RWPE2 (cell line): ENCODE data around the gene VDR.
A peak's percentile ranks its signal among the peaks of the same experiment; 100 is the strongest.

ENCODE experiments used
- ATAC-seq: fragments of 200-7000 bp; cut with Tn5 transposase; 3 replicates; pipeline ENCODE4 v1.9.1; 2021; ENCODE audit warnings: low read depth
- DNase-seq: peaks from one replicate; pipeline ENCODE4 v3.0.0-alpha.2; 2020; ENCODE audit warnings: low spot score
- H3K27ac ChIP-seq: fragments of 450-650 bp; 2 replicates; pipeline ENCODE4 v1.5.1; 2017; ENCODE audit warnings: mild to moderate bottlenecking; ENCODE audit not compliant: poor library complexity, severe bottlenecking
- H3K27me3 ChIP-seq: fragments of 250-450 bp; sonication (Bioruptor Pico); 2 replicates; pipeline ENCODE4 v1.5.1; 2021; ENCODE audit warnings: mild to moderate bottlenecking, moderate library complexity; ENCODE audit not compliant: insufficient read depth, poor library complexity, severe bottlenecking
- H3K36me3 ChIP-seq: fragments of 250-450 bp; sonication (Bioruptor Pico); 2 replicates; pipeline ENCODE4 v1.5.1; 2020; ENCODE audit warnings: low read depth, mild to moderate bottlenecking, moderate library complexity
- H3K4me1 ChIP-seq: fragments of 250-450 bp; sonication (Bioruptor Pico); 2 replicates; pipeline ENCODE4 v1.5.1; 2021; ENCODE audit warnings: mild to moderate bottlenecking, moderate library complexity; ENCODE audit not compliant: insufficient read depth, poor library complexity, severe bottlenecking
- H3K4me3 ChIP-seq: fragments of 250-450 bp; sonication (Bioruptor Pico); 2 replicates; pipeline ENCODE4 v1.5.1; 2021; ENCODE audit warnings: mild to moderate bottlenecking, moderate library complexity; ENCODE audit not compliant: severe bottlenecking
- H3K9me3 ChIP-seq: fragments of 250-450 bp; sonication (Bioruptor Pico); 2 replicates; pipeline ENCODE4 v1.5.1; 2021; ENCODE audit warnings: mild to moderate bottlenecking, moderate library complexity; ENCODE audit not compliant: severe bottlenecking
- TF ChIP-seq, protein P1 (sequence below): fragments of 450-650 bp; IDR thresholded peaks from one replicate; pipeline ENCODE4 v1.5.1; 2017; ENCODE audit warnings: mild to moderate bottlenecking, moderate library complexity; ENCODE audit not compliant: poor library complexity, severe bottlenecking

The VDR gene

DNA sequence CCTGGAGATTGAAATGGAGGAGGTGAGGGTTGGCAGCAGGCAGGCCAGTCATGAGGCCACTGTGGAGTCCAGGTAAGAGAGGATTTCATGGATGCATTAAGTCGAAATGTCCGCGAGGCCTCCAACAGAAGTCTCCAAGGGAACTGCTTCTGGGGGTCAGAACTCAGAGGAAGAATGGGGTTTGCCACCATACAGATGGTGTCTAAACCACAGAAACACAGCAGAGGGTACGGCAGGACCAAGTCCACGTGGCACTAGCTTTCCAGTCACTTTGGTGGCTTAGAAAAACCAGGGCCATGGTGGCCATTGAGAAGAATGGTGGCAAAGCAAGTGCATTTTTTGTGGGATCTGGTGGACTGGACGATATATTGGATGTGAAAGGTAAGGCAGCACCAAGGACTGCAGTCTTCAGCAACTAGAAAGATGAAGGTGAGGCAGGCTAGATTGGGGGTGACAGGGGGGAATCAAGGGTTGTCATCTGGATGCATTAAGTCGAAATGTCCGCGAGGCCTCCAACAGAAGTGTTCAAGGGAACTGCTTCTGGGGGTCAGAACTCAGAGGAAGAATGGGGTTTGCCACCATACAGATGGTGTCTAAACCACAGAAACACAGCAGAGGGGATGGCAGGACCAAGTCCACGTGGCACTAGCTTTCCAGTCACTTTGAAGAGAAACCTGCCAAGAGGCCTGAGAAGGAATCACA lies 36.1 kb upstream of the VDR start:
- DNase-seq (no peak), ATAC-seq (no peak)
- Histone ChIP-seq H3K9me3 (no peaks in the 10 kb centered on the region), H3K27me3 (no peaks in the 10 kb centered on the region), H3K36me3 (no peaks in the 10 kb centered on the region), H3K27ac (no peak overlapping the region), H3K4me1 (peaks cover 5% of the 10 kb centered on the region), H3K4me3 (no peak overlapping the region)
- TF ChIP-seq, protein P1, sequence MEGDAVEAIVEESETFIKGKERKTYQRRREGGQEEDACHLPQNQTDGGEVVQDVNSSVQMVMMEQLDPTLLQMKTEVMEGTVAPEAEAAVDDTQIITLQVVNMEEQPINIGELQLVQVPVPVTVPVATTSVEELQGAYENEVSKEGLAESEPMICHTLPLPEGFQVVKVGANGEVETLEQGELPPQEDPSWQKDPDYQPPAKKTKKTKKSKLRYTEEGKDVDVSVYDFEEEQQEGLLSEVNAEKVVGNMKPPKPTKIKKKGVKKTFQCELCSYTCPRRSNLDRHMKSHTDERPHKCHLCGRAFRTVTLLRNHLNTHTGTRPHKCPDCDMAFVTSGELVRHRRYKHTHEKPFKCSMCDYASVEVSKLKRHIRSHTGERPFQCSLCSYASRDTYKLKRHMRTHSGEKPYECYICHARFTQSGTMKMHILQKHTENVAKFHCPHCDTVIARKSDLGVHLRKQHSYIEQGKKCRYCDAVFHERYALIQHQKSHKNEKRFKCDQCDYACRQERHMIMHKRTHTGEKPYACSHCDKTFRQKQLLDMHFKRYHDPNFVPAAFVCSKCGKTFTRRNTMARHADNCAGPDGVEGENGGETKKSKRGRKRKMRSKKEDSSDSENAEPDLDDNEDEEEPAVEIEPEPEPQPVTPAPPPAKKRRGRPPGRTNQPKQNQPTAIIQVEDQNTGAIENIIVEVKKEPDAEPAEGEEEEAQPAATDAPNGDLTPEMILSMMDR, result no peak

DNA sequence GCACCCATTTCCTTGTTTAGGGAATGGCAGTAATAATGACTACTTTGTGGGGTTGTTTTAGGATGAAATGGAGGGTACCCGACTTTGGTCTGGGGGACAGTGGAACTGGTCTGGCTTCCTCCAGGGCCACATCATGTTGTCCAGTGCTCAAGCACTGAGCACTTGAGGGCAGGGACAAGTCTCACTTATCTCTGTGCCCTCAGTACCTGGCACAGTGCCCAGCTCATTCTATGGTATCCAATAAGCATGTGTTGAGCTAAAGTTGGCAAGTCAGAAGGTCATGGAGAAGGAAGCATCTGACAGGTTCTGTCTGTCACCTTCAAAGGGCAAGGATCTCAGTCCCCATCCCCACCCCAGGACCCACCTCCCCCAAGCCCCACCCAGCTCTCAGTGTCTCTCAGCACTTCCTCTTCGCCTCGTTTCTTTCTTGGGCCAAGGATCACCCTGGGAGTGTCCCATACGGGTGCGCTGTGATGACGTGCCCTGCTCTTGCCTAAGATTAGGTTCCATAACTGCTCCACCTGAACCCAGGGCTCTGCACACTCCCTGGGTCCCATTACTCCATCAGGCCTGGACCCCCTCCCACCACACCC lies 34.3 kb upstream of the VDR start:
- peak; percentile 38 for DNase-seq
- Histone ChIP-seq H3K4me3 (no peak overlapping the region), H3K9me3 (no peaks in the 10 kb centered on the region), H3K4me1 (no peaks in the 10 kb centered on the region), H3K36me3 (no peaks in the 10 kb centered on the region), H3K27ac (no peak overlapping the region), H3K27me3 (no peaks in the 10 kb centered on the region)
- no peak for ATAC-seq
- TF ChIP-seq, protein P1, result no peak

DNA sequence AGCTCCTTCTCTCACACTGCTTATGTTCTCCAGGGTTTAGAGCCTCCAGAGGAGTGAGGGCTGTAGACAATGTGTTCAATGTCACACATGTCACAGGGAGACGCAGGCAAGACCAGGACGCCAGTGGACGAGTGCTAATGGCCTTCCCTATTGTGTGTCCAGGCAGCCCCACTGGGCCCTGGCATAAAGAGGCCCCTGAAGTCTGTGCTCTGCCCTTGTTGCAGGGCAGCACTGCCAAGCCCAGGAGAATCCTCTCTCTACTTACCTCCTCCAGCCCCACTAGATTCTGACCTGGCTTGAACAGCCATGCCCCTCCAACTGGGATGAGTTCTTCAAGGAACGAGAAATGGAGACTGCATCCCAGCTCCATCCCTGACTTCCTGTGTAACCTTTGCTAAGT lies 33.8 kb upstream of the VDR start:
- Histone ChIP-seq H3K27ac (no peak overlapping the region), H3K4me3 (no peak overlapping the region), H3K36me3 (no peaks in the 10 kb centered on the region), H3K9me3 (no peaks in the 10 kb centered on the region), H3K27me3 (no peaks in the 10 kb centered on the region), H3K4me1 (no peaks in the 10 kb centered on the region)
- no peak for ATAC-seq
- no peak for DNase-seq
- TF ChIP-seq, protein P1, result no peak

DNA sequence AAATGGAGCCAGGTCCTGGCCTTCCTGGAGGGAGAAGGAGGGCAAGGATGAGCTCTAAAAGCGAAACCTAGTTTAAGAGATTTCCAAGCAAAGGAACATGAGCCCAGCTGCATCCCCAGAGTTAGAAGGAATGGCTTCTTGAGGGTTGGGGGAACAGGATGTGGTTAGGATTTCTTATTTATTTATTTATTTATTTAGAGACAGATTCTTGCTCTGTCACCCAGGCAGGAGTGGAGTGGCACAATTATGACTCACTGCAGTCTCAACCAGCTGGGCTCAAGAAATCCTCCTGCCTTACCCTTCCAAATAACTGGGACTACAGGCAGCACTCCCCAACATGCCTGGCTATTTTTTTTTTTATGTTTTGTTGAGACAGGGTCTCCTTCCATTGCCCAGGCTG lies 33.3 kb upstream of the VDR start:
- no peaks in the 10 kb centered on the region for H3K4me1 ChIP-seq
- H3K36me3 ChIP-seq, result no peaks in the 10 kb centered on the region
- no peaks in the 10 kb centered on the region for H3K9me3 ChIP-seq
- H3K27ac ChIP-seq, result no peak overlapping the region
- TF ChIP-seq, protein P1, result no peak
- ATAC-seq, result peak; percentile 50
- no peaks in the 10 kb centered on the region for H3K27me3 ChIP-seq
- no peak for DNase-seq
- H3K4me3 ChIP-seq, result no peak overlapping the region

DNA sequence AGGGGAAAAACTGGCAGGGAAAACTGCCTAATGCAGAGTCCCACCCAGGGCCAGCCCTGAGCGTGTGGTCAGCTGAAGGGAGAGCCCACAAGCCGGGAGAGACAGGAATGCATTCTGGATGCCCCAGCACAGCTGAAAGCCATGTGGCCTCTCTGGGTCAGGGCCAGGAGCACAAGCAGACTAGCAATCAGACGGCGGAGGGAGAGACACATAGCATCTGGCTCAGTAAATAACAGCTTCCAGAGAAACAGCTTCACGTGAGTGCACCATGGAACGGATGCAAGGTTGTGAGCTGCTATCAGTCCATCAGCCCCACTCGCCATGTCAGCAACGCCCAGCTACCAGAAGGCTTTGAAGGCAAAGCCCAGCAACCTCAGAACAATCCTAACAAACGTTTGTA lies 30.4 kb upstream of the VDR start:
- Histone ChIP-seq H3K4me1 (no peaks in the 10 kb centered on the region), H3K27ac (no peak overlapping the region), H3K4me3 (no peak overlapping the region), H3K27me3 (no peaks in the 10 kb centered on the region), H3K36me3 (no peaks in the 10 kb centered on the region), H3K9me3 (no peaks in the 10 kb centered on the region)
- ATAC-seq (no peak), DNase-seq (no peak)
- TF ChIP-seq, protein P1, result no peak
